ENCODE results near the gene ERI3. TPM values are rescaled to one million over a fixed set of nuclear protein-coding genes. Genes with fewer than 3 reads are reported as not detected.

The ERI3 gene
- total and polyA plus RNA-seq, 9 of the 15 experiments (the other 6 are each of a cell fraction or from before 2014, with no cell fraction given): 47.8 to 93.4 (median 67.2) TPM

- TF ChIP-seq ZNF589 (CRISPR knock-in tag; IDR thresholded peaks at IDR 0.05; ENCODE audit: low read depth) (no peak), MCM2 (IDR thresholded peaks at IDR 0.05; ENCODE audit: low read depth) (no peak), ZNF217 (CRISPR knock-in tag; IDR thresholded peaks at IDR 0.05) (no peak)
Measured at GRCh38 chr1:44371206-44371605, 16.1 kb upstream of the ERI3 start (continued).

- Histone ChIP-seq H4K20me1 (replicated peaks; ENCODE audit: control insufficient read depth, insufficient read depth, low read length) (no peaks in the 10 kb centered on the region), H3K27ac (ENCODE audit: extremely low read depth, low read depth, low read length) (no peak overlapping the region), H3K36me3 (ENCODE audit: control insufficient read depth, insufficient read depth, low read length) (no peaks in the 10 kb centered on the region), H3K4me2 (ENCODE audit: insufficient read depth, low read length) (no peak overlapping the region), H3K4me3 (no peak overlapping the region), H3K27me3 (ENCODE audit: control insufficient read depth in 2 of 2, insufficient read depth in 2 of 2, low read length in 2 of 2) (peaks cover 38 to 57% of the 10 kb centered on the region in 2 experiments), H3K9me3 (replicated peaks; ENCODE audit: control insufficient read depth, insufficient read depth, low read depth, low read length) (no peaks in the 10 kb centered on the region), H2AFZ (ENCODE audit: low read depth, low read length) (no peak overlapping the region), H3K4me1 (replicated peaks in 1 of 2; ENCODE audit: control insufficient read depth in 2 of 2, insufficient read depth in 2 of 2, low read length in 2 of 2) (no peaks in the 10 kb centered on the region; a peak in 1 of 5 replicates), H3K79me2 (ENCODE audit: control insufficient read depth, insufficient read depth, low read length) (no peaks in the 10 kb centered on the region), H3K9me1 (ENCODE audit: control insufficient read depth, insufficient read depth, low read length) (no peaks in the 10 kb centered on the region), H3K9ac (ENCODE audit: insufficient read depth in 1 of 2, low read depth in 2 of 2, low read length in 2 of 2) (no peak overlapping the region)
- in situ Hi-C loops (cut with MboI) (no loop called here), intact Hi-C loops (cut with micrococcal nuclease) (no loop called here)
- FAIRE-seq: no peak
- ChIA-PET CTCF (ENCODE audit: low intra/inter-chr PET ratio) (no interaction called here), POLR2A (interaction anchor here (0.6 to 1.8 kb wide), 5 partner anchors 10 to 282 kb away, joined by 3 to 7 read pairs (median 3); no protein-coding TSS in a partner anchor)
- 5% methylated on average over 12 of the region's 12 CpGs for WGBS (ENCODE audit: insufficient coverage, low coverage, missing lambda C conversion rate)
- ATAC-seq: no peak
- no peak for TF ChIP-seq PRPF4 (IDR thresholded peaks at IDR 0.05; ENCODE audit: insufficient read depth, low read depth, low read length, poor library complexity, severe bottlenecking)
- no peak for TF ChIP-seq PCBP2 (IDR thresholded peaks at IDR 0.05; ENCODE audit: low read depth, low read length, poor library complexity, severe bottlenecking)
- no peak for TF ChIP-seq DACH1 (IDR thresholded peaks at IDR 0.05; ENCODE audit: partially characterized antibody)
- TF ChIP-seq ARID3B (CRISPR knock-in tag; IDR thresholded peaks at IDR 0.05; ENCODE audit: borderline replicate concordance): no peak
- no TSS peak for BruUV-seq (replicated peaks)
- no peak for DNase-seq (ENCODE audit: extremely low read depth in 1 of 4, low spot score in 3 of 4)
Measured at GRCh38 chr1:44368471-44369151, 13.6 kb upstream of the ERI3 start.
